ENCODE results near the gene EXD1. TPM values are rescaled to one million over a fixed set of nuclear protein-coding genes. Genes with fewer than 3 reads are reported as not detected.

The EXD1 gene
- total and polyA plus RNA-seq, 2 of the 13 experiments (the other 11 are each of a cell fraction or from before 2014, with no cell fraction given): not detected

DNA sequence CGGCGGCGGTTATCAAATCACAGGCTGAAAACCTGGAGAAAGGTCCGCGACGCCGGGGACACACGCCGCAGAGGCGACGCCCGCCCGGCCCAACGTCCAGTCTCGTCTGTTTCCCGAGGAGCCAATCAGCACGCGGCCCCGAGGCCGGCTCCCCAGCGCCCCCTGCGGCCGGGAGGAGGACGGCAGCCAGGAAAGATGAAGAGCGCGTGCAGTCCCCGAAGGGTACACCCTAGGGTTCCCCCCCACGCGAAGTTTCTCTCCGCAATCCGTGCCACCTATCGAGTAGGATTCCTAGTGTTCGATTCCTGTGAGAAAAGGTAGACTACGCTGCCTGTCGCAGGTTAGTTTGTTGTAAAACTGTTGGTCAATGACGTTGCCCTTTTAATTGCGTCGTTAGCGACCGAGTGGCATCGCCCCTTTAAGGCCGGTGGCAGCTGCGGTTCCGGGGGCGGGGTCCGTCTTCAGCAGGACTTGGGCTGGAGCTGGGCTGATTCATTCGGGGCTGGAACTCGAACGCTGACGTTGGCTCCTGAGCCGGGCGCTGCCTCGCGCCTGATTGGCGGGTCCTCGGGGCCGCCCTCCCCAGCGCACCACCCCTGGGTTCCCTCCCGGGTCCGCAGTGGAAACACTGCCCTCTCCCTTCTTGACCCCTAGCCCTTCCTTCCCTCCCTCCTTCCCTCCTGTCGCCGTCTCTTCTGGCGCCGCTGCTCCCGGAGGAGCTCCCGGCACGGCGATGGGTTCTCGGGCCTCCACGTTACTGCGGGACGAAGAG is at the start of gene EXD1, which contains the start of gene CHP1 (continued):
- TF ChIP-seq ZZZ3 (CRISPR knock-in tag; IDR thresholded peaks at IDR 0.05; ENCODE audit: borderline replicate concordance): peak; percentile 73; the same call in 1 of the 2 replicates
- peak; percentile 96 for TF ChIP-seq WIZ (CRISPR knock-in tag; IDR thresholded peaks at IDR 0.05)
- TF ChIP-seq ZNF563 (CRISPR knock-in tag; IDR thresholded peaks at IDR 0.05): peak; percentile 100
- TF ChIP-seq ZMYM2 (CRISPR knock-in tag; IDR thresholded peaks at IDR 0.05): peak; percentile 94
- TF ChIP-seq FOXA3 (CRISPR knock-in tag; IDR thresholded peaks at IDR 0.05): peak; percentile 37
- peak; percentile 69 for TF ChIP-seq RCOR2 (CRISPR knock-in tag; IDR thresholded peaks at IDR 0.05)
- peak; percentile 59 for TF ChIP-seq TEAD3 (CRISPR knock-in tag; optimal IDR thresholded peaks at IDR 0.05; ENCODE audit: borderline replicate concordance)
- peak; percentile 96 for TF ChIP-seq ZNF224 (CRISPR knock-in tag; IDR thresholded peaks at IDR 0.05)
- peak; percentile 67 for TF ChIP-seq SP2 (CRISPR knock-in tag; IDR thresholded peaks at IDR 0.05)
- TF ChIP-seq U2AF1 (optimal IDR thresholded peaks at IDR 0.05; ENCODE audit: low read depth, low read length): no peak
- peak; percentile 41; the same call in 1 of the 2 replicates for TF ChIP-seq ZNF121 (CRISPR knock-in tag; IDR thresholded peaks at IDR 0.05)
- TF ChIP-seq, protein P1, sequence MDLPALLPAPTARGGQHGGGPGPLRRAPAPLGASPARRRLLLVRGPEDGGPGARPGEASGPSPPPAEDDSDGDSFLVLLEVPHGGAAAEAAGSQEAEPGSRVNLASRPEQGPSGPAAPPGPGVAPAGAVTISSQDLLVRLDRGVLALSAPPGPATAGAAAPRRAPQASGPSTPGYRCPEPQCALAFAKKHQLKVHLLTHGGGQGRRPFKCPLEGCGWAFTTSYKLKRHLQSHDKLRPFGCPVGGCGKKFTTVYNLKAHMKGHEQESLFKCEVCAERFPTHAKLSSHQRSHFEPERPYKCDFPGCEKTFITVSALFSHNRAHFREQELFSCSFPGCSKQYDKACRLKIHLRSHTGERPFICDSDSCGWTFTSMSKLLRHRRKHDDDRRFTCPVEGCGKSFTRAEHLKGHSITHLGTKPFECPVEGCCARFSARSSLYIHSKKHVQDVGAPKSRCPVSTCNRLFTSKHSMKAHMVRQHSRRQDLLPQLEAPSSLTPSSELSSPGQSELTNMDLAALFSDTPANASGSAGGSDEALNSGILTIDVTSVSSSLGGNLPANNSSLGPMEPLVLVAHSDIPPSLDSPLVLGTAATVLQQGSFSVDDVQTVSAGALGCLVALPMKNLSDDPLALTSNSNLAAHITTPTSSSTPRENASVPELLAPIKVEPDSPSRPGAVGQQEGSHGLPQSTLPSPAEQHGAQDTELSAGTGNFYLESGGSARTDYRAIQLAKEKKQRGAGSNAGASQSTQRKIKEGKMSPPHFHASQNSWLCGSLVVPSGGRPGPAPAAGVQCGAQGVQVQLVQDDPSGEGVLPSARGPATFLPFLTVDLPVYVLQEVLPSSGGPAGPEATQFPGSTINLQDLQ (CRISPR knock-in tag; IDR thresholded peaks at IDR 0.05): peak; percentile 39; the same call in 1 of the 2 replicates
- peak; percentile 51 for TF ChIP-seq PHF5A (CRISPR knock-in tag; IDR thresholded peaks at IDR 0.05; ENCODE audit: low read depth, unreplicated experiment)
- TF ChIP-seq CREM (IDR thresholded peaks at IDR 0.05): peak; percentile 53
- TF ChIP-seq CREM (CRISPR knock-in tag; IDR thresholded peaks at IDR 0.05): no peak
- TF ChIP-seq, protein P2, sequence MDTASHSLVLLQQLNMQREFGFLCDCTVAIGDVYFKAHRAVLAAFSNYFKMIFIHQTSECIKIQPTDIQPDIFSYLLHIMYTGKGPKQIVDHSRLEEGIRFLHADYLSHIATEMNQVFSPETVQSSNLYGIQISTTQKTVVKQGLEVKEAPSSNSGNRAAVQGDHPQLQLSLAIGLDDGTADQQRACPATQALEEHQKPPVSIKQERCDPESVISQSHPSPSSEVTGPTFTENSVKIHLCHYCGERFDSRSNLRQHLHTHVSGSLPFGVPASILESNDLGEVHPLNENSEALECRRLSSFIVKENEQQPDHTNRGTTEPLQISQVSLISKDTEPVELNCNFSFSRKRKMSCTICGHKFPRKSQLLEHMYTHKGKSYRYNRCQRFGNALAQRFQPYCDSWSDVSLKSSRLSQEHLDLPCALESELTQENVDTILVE (CRISPR knock-in tag; IDR thresholded peaks at IDR 0.05): peak; percentile 91; the same call in 1 of the 2 replicates
- peak; percentile 63; the same call in 1 of the 2 replicates for TF ChIP-seq ZNF205 (CRISPR knock-in tag; IDR thresholded peaks at IDR 0.05)
- TF ChIP-seq NFE2L2 (IDR thresholded peaks at IDR 0.05; ENCODE audit: low read length): no peak
- peak; percentile 45; the same call in 1 of the 2 replicates for TF ChIP-seq MIER3 (CRISPR knock-in tag; IDR thresholded peaks at IDR 0.05; ENCODE audit: borderline replicate concordance)
- peak; percentile 84 for TF ChIP-seq ERF (CRISPR knock-in tag; IDR thresholded peaks at IDR 0.05)
- TF ChIP-seq, protein P3, sequence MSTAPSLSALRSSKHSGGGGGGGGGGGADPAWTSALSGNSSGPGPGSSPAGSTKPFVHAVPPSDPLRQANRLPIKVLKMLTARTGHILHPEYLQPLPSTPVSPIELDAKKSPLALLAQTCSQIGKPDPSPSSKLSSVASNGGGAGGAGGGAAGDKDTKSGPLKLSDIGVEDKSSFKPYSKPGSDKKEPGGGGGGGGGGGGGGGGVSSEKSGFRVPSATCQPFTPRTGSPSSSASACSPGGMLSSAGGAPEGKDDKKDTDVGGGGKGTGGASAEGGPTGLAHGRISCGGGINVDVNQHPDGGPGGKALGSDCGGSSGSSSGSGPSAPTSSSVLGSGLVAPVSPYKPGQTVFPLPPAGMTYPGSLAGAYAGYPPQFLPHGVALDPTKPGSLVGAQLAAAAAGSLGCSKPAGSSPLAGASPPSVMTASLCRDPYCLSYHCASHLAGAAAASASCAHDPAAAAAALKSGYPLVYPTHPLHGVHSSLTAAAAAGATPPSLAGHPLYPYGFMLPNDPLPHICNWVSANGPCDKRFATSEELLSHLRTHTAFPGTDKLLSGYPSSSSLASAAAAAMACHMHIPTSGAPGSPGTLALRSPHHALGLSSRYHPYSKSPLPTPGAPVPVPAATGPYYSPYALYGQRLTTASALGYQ (CRISPR knock-in tag; IDR thresholded peaks at IDR 0.05): no peak
- peak; percentile 55 for TF ChIP-seq ZNF274 (CRISPR knock-in tag; IDR thresholded peaks at IDR 0.05)
- TF ChIP-seq KDM6A (CRISPR knock-in tag; IDR thresholded peaks at IDR 0.05; ENCODE audit: low read depth): no peak
- TF ChIP-seq, protein P4, sequence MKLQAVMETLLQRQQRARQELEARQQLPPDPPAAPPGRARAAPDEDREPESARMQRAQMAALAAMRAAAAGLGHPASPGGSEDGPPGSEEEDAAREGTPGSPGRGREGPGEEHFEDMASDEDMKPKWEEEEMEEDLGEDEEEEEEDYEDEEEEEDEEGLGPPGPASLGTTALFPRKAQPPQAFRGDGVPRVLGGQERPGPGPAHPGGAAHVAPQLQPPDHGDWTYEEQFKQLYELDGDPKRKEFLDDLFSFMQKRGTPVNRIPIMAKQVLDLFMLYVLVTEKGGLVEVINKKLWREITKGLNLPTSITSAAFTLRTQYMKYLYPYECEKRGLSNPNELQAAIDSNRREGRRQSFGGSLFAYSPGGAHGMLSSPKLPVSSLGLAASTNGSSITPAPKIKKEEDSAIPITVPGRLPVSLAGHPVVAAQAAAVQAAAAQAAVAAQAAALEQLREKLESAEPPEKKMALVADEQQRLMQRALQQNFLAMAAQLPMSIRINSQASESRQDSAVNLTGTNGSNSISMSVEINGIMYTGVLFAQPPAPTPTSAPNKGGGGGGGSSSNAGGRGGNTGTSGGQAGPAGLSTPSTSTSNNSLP (IDR thresholded peaks at IDR 0.05; ENCODE audit: low read depth, low read length): peak; percentile 17; the same call in 1 of the 2 replicates
- TF ChIP-seq GTF2F1 (IDR thresholded peaks at IDR 0.05; ENCODE audit: low read length): 0 out of 2 replicates have a peak, but pooled peaks have one; percentile 15

Data from HepG2 (cell line).